ENCODE measurements around the gene BMPR1A. TPM values are rescaled to one million over a fixed set of nuclear protein-coding genes. Genes with fewer than 3 reads are reported as not detected.
"Not testable (repeated sequence)": the region's sequence is repeated elsewhere in the genome, so short reads cannot be mapped to it uniquely, and the experiment has no call there.

The BMPR1A gene
- total RNA-seq, 1 experiment from 2014 or later, result 42.6 TPM

DNA sequence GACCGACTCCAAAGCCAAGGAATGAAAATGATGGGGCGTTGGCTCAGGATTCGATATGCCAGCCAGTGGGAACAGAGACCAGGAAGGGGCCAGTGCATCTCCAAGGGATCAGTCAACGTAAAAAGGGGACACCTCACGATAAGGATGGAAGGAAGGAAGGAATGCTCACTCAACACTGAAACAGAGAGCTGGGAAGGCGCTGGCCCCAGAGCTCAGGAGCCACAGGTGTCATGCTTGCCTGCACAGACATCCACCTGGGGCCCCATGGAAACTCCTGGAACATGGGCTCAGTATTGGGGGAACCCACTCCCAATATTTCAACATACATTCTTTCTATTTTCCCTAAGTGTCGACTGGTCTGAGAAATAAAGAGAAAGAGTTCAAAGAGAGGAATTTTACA is 195.7 kb downstream of the BMPR1A start:
- ChIA-PET POLR2A (no interaction called here), RAD21 (ENCODE audit: low non-redundant PET in 1 of 2, low total read pairs in 2 of 2, uncharacterized antibody in 2 of 2, unreplicated experiment in 2 of 2) (no interaction called here), CTCF (interaction anchor here (2.5 kb wide), 1 partner anchor 8 kb away, joined by 7 read pairs; no protein-coding TSS in a partner anchor)
- no peak overlapping the region for H3K27ac ChIP-seq (ENCODE audit: low read depth, low read length)
- DNase-seq (ENCODE audit: low read depth, low spot score) (no peak), ATAC-seq (no peak)
- H4K20me1 ChIP-seq (ENCODE audit: insufficient read depth), result no peaks in the 10 kb centered on the region
- intact Hi-C loops (cut with micrococcal nuclease), result no loop called here
- BruUV-seq (replicated peaks), result no TSS peak
- H3K36me3 ChIP-seq (ENCODE audit: control insufficient read depth in 1 of 2, insufficient read depth in 2 of 2, low read length in 2 of 2), result no peaks in the 10 kb centered on the region
- no peaks in the 10 kb centered on the region for H3K79me2 ChIP-seq (ENCODE audit: insufficient read depth, low read length)
- no peak overlapping the region for H3K4me3 ChIP-seq (replicated peaks in 1 of 2; ENCODE audit: low read depth in 1 of 2, low read length in 2 of 2)
- H3K9me2 ChIP-seq (ENCODE audit: insufficient read depth), result no peaks in the 10 kb centered on the region
- H3K27me3 ChIP-seq (ENCODE audit: insufficient read depth, low read length), result no peaks in the 10 kb centered on the region
- peaks cover 0 to 4% of the 10 kb centered on the region in 2 experiments; a peak in 1 of 4 replicates for H3K9me3 ChIP-seq (ENCODE audit: control insufficient read depth in 1 of 2, insufficient read depth in 1 of 2, low read depth in 1 of 2, low read length in 2 of 2)
- TF ChIP-seq SRF (IDR thresholded peaks at IDR 0.05; ENCODE audit: low read depth), result no peak
- TF ChIP-seq ELF1 (IDR thresholded peaks at IDR 0.05; ENCODE audit: borderline replicate concordance, low read depth), result no peak
- no peak overlapping the region for H3K4me2 ChIP-seq (ENCODE audit: low read length)
- no peak overlapping the region for H3K9ac ChIP-seq (ENCODE audit: low read length)
- peaks cover 10 to 28% of the 10 kb centered on the region in 2 experiments; a peak in 3 of 4 replicates for H3K4me1 ChIP-seq (ENCODE audit: control insufficient read depth in 1 of 2, insufficient read depth in 2 of 2, low read length in 2 of 2)
- H2AFZ ChIP-seq (ENCODE audit: low read depth, low read length, poor library complexity, severe bottlenecking), result no peak overlapping the region

DNA sequence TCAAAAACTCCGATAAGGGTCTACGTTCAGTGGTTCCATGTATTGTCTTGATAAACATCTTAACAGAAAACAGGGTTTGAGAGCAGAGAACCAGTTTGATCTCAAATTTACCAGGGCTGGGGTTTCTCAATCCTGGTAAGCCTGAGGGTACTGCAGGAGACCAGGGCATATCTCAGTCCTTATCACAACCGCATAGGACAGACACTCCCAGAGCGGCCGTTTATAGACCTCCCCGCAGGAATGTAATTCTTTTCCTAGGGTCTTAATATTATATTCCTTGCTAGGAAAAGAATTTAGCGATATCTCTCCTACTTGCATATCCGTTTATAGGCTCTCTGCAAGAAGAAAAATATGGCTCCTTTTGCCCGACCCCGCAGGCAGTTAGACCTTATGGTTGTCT is 196.3 kb downstream of the BMPR1A start:
- H4K20me1 ChIP-seq (ENCODE audit: insufficient read depth); ATAC-seq; H3K9me2 ChIP-seq (ENCODE audit: insufficient read depth); H3K79me2 ChIP-seq (ENCODE audit: insufficient read depth, low read length); H3K9me3 ChIP-seq (ENCODE audit: control insufficient read depth in 1 of 2, insufficient read depth in 1 of 2, low read depth in 1 of 2, low read length in 2 of 2); H3K36me3 ChIP-seq (ENCODE audit: control insufficient read depth in 1 of 2, insufficient read depth in 2 of 2, low read length in 2 of 2); RAD21 ChIA-PET (ENCODE audit: low non-redundant PET in 1 of 2, low total read pairs in 2 of 2, uncharacterized antibody in 2 of 2, unreplicated experiment in 2 of 2); H3K9ac ChIP-seq (ENCODE audit: low read length); DNase-seq (ENCODE audit: low read depth, low spot score); intact Hi-C loops (cut with micrococcal nuclease); H3K27me3 ChIP-seq (ENCODE audit: insufficient read depth, low read length); H3K27ac ChIP-seq (ENCODE audit: low read depth, low read length); H2AFZ ChIP-seq (ENCODE audit: low read depth, low read length, poor library complexity, severe bottlenecking); H3K4me3 ChIP-seq (replicated peaks in 1 of 2; ENCODE audit: low read depth in 1 of 2, low read length in 2 of 2); H3K4me2 ChIP-seq (ENCODE audit: low read length); BruUV-seq (replicated peaks): not testable (repeated sequence)
- CTCF ChIA-PET, result interaction anchor here (2.5 kb wide), 1 partner anchor 8 kb away, joined by 7 read pairs; no protein-coding TSS in a partner anchor
- POLR2A ChIA-PET, result interaction anchor here (1.8 kb wide), 1 partner anchor 14 kb away, joined by 5 read pairs; no protein-coding TSS in a partner anchor
- H3K4me1 ChIP-seq (ENCODE audit: control insufficient read depth in 1 of 2, insufficient read depth in 2 of 2, low read length in 2 of 2), result peaks cover 14 to 34% of the 10 kb centered on the region in 2 experiments; a peak in 3 of 4 replicates
